HG03139 (cell line): ENCODE data around the gene AQP1.

Experiments
- ATAC-seq: cut with Tn5 transposase; IDR thresholded peaks from one replicate; pipeline ENCODE4 v1.9.1; 2021; ENCODE audit not compliant: unreplicated experiment

AQP1 gene

GRCh38 chr7:30911561-30911969 is at the start of gene AQP1:
AQP1 (plus strand) TSS chr7:30911853; CDS start chr7:30911910, 57 bp downstream.
- ATAC-seq: no peak

GRCh38 chr7:30862995-30863705 is 48.5 kb upstream of the AQP1 start:
- ATAC-seq: no peak

GRCh38 chr7:30863706-30864035 is 48.0 kb upstream of the AQP1 start:
- ATAC-seq: no peak

- ATAC-seq: no peak
Measured at GRCh38 chr7:30864101-30864500, 47.6 kb upstream of the AQP1 start.

GRCh38 chr7:30865076-30865475 is 46.6 kb upstream of the AQP1 start:
- ATAC-seq: no peak

GRCh38 chr7:30865821-30866220 is 45.8 kb upstream of the AQP1 start:
- ATAC-seq: no peak

GRCh38 chr7:30866939-30867338 is 44.7 kb upstream of the AQP1 start:
- ATAC-seq: no peak

GRCh38 chr7:30867483-30867882 is 44.2 kb upstream of the AQP1 start:
- ATAC-seq: no peak

GRCh38 chr7:30869794-30870611 is 41.6 kb upstream of the AQP1 start:
- no peak for ATAC-seq

GRCh38 chr7:30870821-30871518 is 40.7 kb upstream of the AQP1 start:
- no peak for ATAC-seq

- ATAC-seq: no peak
Measured at GRCh38 chr7:30871655-30872054, 40.0 kb upstream of the AQP1 start.

- ATAC-seq: no peak
Measured at GRCh38 chr7:30873207-30873606, 38.4 kb upstream of the AQP1 start.

GRCh38 chr7:30873656-30874055 is 38.0 kb upstream of the AQP1 start:
- no peak for ATAC-seq

- ATAC-seq: no peak
Measured at GRCh38 chr7:30874656-30875302, 36.9 kb upstream of the AQP1 start.

- ATAC-seq: no peak
Measured at GRCh38 chr7:30877015-30877769, 34.5 kb upstream of the AQP1 start.

- no peak for ATAC-seq
Measured at GRCh38 chr7:30877993-30878392, 33.7 kb upstream of the AQP1 start.

- ATAC-seq: no peak
Measured at GRCh38 chr7:30879139-30880124, 32.2 kb upstream of the AQP1 start.

GRCh38 chr7:30880125-30880720 is 31.4 kb upstream of the AQP1 start:
- no peak for ATAC-seq

GRCh38 chr7:30880941-30881340 is 30.7 kb upstream of the AQP1 start:
- ATAC-seq: no peak
